NCI-H2171 (cell line): Measurements from ENCODE around the gene PRPF19.
A peak's percentile ranks its signal among the peaks of the same experiment; 100 is the strongest.

ENCODE experiments used
- DNase-seq: peaks from one replicate; lab custom pipeline; 2025; lab: John Stamatoyannopoulos, UW

The PRPF19 gene

GRCh38 chr11:60873533-60873932 is 32.9 kb downstream of the PRPF19 start:
- DNase-seq = no peak

- no peak for DNase-seq
These were observed 33.3 kb downstream of the PRPF19 start for GRCh38 chr11:60872961-60873524.

- DNase-seq = no peak
These were observed 34.0 kb downstream of the PRPF19 start for GRCh38 chr11:60872124-60872960.

GRCh38 chr11:60871378-60872061 is 34.9 kb downstream of the PRPF19 start:
- DNase-seq = no peak

- no peak for DNase-seq
These were observed 35.5 kb downstream of the PRPF19 start for GRCh38 chr11:60870733-60871377.

GRCh38 chr11:60870276-60870675 is 36.1 kb downstream of the PRPF19 start:
- DNase-seq = peak; percentile 94

GRCh38 chr11:60869451-60869825 is 36.9 kb downstream of the PRPF19 start:
- DNase-seq = no peak

GRCh38 chr11:60868682-60869450 is 37.5 kb downstream of the PRPF19 start:
- no peak for DNase-seq

- DNase-seq = no peak
These were observed 38.3 kb downstream of the PRPF19 start for GRCh38 chr11:60867871-60868681.

GRCh38 chr11:60866911-60867870 is 39.2 kb downstream of the PRPF19 start, which contains the start of gene ZP1:
Gene ZP1, plus strand, starts transcription at chr11:60867542. Its CDS starts 20 bp downstream, at chr11:60867562.
- no peak for DNase-seq

GRCh38 chr11:60864856-60865513 is 41.4 kb downstream of the PRPF19 start:
- no peak for DNase-seq

- no peak for DNase-seq
These were observed 42.5 kb downstream of the PRPF19 start for GRCh38 chr11:60863550-60864521.

GRCh38 chr11:60862171-60862570 is 44.2 kb downstream of the PRPF19 start:
- no peak for DNase-seq

GRCh38 chr11:60860943-60861342 is 45.4 kb downstream of the PRPF19 start:
- peak; percentile 56 for DNase-seq

- DNase-seq = no peak
These were observed 46.7 kb downstream of the PRPF19 start for GRCh38 chr11:60859616-60860250.

- DNase-seq = no peak
These were observed 47.5 kb downstream of the PRPF19 start for GRCh38 chr11:60858731-60859464.

- DNase-seq = no peak
These were observed 48.1 kb downstream of the PRPF19 start for GRCh38 chr11:60858236-60858635.
